GM18873 (cell line): ENCODE data around the gene HSD11B1.

ENCODE experiments used
- ATAC-seq: cut with Tn5 transposase; IDR thresholded peaks from one replicate; pipeline ENCODE4 v1.9.1; 2021; ENCODE audit warnings: mild to moderate bottlenecking, moderate library complexity, moderate number of reproducible peaks; ENCODE audit not compliant: unreplicated experiment, low FRiP score

HSD11B1 gene

DNA sequence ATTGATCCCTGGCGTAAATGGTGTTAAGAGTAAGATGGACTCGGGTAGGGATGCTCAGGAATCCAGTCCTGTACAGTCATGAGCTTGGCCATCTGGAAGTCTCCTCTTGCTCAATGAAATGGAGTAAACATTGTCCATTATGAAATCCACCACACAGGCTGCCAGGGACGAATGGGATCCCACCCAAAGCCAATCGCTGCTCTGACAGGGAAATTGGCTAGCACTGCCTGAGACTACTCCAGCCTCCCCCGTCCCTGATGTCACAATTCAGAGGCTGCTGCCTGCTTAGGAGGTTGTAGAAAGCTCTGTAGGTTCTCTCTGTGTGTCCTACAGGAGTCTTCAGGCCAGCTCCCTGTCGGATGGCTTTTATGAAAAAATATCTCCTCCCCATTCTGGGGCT lies at the start of gene HSD11B1:
Gene HSD11B1, plus strand, starts transcription at position 263 of the 400 bp plus-strand sequence. Its CDS starts 97 bp downstream, at position 360.
- no peak for ATAC-seq

DNA sequence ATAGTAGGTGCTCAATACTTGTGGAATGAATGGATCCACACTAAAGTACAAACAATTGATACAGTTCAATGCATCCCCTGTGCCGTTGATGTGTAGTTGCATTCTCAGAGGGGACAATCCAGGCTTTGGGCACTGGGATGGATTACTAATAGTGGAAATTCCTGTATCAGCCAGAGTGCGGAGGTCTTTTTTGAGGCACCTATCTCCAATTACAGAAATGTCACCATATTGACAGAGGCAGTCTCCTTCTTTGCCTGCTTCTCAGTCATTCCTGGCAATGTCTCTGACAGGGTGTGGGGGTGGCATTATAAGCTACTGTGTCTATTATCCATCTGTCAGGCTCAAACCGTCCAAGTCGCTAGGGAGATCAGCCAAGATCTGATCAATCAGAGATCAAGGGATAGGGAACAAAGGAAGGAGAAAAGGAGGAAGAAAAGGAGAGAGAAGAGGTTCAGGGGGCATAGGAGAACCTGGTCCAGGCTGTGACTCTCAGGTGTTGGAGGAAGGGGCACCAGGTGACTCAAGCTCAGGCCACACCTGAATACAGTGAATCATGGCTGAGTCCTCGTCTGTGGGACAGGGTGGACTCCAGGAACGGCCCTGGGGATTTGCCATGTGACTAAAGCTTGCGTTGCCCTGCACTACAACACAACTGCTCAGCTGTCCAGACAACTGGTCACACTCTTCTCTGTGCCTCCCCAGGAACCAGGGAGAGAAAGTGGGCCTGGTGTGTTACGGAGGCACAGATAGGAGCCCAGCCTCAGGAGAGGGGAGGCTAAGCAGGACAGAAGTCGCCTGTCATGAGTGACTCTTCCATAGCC lies 49.0 kb upstream of the HSD11B1 start:
- no peak for ATAC-seq

DNA sequence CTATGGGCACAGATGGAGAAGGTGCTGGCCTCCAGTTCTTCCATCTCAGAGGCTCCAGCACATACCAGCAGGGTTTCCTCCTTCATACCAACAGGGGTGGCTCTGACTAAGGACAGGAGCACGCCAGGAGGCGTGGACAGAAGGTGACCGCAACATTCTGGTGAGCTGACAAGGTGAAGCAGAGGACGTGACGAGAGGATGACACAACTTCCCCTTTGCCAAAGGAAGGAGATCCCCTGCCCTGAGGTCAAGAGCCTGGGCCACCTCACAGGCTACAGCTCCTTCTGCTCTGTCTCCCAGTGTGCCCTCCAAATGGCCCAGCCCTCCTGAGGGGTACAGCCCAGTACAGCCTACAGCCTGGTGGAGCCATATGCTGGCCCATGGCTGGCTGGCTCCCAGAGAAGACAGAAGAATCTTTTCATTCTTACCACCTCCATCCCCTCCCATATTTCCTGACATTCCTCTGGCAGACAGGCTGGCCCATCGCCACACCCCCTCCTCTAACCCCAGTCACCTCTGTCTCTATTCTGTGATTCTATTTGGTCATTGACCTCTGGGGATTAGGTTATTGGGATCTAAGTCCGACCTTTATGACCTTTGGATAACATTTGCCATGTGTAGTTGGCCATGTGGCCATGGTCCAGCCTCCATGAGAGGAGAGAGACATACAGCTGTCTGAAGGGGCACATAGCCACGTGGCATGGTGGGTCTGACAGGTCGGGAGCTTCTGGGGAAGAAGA lies 47.3 kb upstream of the HSD11B1 start:
- no peak for ATAC-seq

DNA sequence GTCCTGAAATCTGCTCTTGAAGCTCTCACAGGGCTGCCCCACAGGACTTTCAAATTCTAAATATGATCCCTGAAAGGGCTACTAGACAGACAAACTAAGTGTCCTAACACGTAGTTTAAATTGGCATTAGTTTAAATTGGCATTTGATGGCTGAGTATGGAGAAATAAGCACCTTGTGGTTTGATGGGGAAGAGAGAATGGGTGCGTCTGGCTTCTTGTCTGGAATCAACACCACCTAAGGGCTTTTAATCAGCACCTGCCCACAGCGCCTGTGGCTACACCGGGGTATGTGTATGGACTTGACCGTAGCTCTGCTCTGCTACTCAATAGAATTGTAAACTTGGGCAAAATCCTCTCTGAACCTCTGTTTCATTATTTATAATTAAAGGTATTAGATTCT lies 46.7 kb upstream of the HSD11B1 start:
- no peak for ATAC-seq

DNA sequence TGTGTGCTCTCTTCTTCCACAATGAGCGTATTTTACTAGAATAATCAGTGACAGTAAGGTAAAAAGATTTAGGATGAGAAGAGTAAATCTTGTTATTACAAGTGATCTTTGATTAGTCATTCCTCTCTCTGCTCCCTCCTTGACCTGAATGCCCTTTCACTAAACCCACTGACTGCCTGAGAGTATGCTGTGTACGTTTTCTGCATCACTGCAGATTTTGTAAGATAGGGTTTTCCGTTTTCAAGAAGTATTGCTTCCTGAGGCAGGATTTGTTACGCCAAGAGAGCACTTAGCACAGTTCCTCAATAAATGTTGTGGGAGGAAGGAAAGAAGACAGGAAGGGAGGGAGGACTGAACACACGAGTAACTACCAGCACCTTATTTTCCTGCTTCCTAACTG lies 44.7 kb upstream of the HSD11B1 start:
- peak; percentile 82 for ATAC-seq

- ATAC-seq, result no peak
Measured at GRCh38 chr1:209661071-209661470, 43.6 kb upstream of the HSD11B1 start.

DNA sequence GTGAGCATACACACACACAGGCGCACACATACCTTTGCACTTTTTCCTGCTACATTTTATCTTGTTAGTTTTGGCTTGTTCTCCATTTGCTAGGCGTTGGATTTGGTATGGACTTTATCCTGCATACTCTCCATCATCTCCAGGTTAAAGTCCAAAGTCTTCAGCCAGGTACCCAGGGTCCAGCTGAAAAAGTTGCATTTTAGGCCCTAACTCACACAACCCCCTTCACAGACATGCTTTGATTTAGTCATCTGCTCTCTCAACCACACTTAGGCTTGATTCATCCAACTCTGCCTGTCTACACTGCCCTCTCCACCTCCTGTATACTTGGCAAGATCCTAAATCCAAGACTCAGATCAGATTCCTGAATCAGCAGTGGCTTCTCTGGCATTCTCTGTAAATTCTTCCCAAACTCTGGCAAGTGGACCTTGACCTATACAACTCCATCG lies 41.7 kb upstream of the HSD11B1 start:
- no peak for ATAC-seq

GRCh38 chr1:209667103-209667502 lies 37.5 kb upstream of the HSD11B1 start:
- ATAC-seq, result no peak

GRCh38 chr1:209667708-209668107 lies 36.9 kb upstream of the HSD11B1 start:
- no peak for ATAC-seq

GRCh38 chr1:209670441-209671082 lies 34.1 kb upstream of the HSD11B1 start:
- ATAC-seq, result no peak

DNA sequence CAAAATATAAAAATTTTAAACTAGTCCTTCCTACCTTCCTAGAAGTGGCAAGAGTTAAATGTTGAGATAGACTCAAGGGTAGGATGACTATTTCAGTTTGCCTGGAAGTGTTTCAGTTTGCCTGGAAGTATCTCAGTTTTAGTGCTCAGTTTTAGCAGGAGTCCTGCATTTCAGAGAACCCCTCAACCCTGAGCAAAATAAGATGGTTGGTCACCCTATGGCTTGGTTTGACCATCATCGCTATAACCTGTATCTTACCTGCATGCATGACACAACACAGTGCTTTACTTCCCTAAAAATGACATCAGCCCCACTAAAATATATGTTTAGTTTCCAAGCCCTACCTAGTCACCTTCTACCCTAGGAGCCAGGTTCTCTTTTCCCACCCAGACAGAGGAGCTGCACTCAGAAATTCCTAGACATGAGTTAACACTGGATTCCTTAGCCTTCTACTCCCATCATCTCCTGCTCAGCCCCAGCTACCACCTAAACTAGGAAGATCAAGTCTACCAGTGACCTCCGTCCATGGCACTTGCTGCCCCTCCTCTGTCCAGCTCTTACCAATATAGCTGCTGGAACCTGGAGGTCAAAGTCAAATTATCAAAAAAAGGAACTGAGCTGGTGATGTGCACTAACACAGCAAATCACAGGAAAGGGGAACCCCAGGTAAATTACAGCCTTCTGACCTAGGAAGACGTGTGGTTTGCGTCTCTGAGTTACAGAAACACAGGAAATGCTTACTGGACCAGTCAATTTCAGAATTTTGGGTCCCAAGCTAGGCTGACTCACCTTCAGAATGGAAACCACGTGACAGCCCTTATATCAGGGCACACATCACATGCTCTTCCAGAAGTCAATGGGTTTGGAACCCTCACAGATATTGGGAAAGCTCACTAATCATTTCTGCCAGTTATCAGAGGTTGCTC lies 31.7 kb upstream of the HSD11B1 start:
- ATAC-seq, result peak; percentile 96

DNA sequence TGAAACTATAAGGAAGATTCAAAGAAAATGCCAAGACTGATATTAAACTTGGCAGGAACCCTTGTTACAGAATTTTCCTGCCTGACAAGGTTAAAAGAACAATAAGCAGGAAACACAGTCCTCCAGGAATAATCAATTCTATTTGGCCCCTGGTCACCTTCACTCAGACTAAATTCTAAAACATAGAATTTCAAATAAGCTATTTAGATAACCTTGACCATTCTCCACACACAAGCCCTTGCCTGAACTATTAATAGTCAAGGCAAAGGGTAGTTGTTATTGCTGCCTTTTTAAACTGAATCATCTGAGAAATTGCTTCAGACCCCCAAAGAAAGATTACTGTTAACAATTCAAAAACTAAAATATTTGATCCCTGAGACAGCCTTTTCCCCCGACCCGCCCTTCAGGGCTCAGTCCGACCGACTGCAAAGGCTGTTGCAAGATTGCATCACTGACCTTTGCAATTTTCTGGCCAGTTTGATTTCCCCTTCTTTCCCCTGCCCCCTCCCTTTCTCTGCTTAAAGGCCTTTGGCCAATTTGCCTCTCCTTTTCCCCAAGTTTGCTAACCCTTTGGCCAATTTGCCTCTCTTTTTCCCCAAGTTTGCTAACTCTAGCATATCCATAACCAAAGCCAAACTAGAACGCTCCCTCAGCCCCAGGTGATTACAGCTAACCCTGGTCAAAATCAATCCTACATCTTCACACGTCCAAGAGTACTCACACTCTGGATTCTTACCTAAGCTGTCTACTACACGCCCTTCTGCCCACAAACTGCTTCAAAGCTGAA lies 30.8 kb upstream of the HSD11B1 start:
- ATAC-seq, result no peak

- ATAC-seq, result no peak
Measured at GRCh38 chr1:209674957-209675564, 29.6 kb upstream of the HSD11B1 start, which contains the start of gene G0S2. Gene G0S2 (plus strand): TSS chr1:209675412. CDS start chr1:209675685, 273 bp downstream.

GRCh38 chr1:209675565-209676154 lies 29.0 kb upstream of the HSD11B1 start:
- no peak for ATAC-seq

DNA sequence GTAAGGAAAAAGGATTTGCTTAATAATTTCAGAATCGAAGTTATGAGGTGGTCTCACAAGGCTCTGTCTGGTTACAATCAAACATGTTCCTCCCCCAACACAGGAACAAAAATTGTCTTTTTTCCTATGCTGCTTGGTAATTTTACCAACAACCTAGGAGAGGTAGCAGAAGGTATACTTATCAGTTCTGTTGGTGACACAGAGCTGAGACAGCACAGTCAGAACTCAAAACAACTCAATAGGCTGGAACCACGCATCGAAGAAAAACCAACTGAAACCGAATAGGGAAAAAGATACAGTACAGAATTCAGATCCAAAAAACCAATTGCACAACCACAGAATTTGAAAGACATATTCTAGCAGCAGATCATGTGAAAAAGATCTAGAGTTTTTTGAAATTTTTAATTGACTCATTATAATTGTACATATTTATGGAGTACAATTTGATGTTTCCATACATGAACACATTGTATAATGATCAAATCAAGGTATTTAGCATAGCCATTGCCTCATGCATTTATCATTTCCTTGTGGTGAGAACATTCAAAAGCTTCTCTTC lies 25.6 kb upstream of the HSD11B1 start:
- no peak for ATAC-seq

- ATAC-seq, result peak; percentile 76
Measured at GRCh38 chr1:209685821-209686220, 18.8 kb upstream of the HSD11B1 start.

- ATAC-seq, result no peak
Measured at GRCh38 chr1:209686322-209686721, 18.3 kb upstream of the HSD11B1 start.

- ATAC-seq, result no peak
Measured at GRCh38 chr1:209688746-209689234, 15.9 kb upstream of the HSD11B1 start.
